Stimulated activated CD4-positive, alpha-beta T cell treated with anti-CD3 and anti-CD28 coated beads, TNF-alpha, amount 100 ng/mL, for 4 hours (primary cell): ENCODE results near the gene DOCK7.
"Not testable (repeated sequence)": the region's sequence is repeated elsewhere in the genome, so short reads cannot be mapped to it uniquely, and the experiment has no call there.

Source experiments
- DNase-seq, 3 experiments: peaks; one replicate each; pipeline ENCODE4 v3.0.0-alpha.2; 2020; ENCODE audit warnings: low read depth in 3 of 3

Gene DOCK7

DNA sequence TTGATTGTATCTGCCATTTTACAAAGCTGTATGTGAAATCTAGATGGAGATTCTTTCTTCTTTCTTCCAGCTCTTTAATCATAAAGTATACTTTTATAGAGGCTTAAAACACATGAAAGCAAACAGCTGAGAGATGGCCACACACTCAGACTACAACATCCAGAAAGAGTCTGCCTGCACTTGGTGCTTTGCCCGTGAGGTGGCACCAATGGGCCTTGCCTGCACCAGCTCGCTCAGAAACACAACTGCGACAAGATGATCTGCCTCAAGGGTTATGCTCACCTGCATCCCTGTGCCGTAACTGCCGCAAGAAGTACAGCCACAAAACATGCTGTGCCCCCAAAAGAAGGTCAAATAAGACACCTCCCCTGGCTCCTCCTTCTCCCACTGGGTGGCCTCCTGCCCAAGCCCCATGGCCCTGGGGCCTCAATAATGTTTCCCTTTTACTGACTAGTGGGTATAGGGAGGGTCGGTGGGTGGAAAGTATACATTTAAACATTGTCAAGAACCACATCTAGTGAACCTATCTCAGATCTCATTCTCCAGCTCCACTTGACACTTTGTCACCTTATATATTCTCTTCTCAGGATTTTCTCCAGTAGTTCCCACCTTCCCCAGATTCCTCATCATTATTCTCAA lies 157.6 kb downstream of the DOCK7 start:
- no peak for DNase-seq

DNA sequence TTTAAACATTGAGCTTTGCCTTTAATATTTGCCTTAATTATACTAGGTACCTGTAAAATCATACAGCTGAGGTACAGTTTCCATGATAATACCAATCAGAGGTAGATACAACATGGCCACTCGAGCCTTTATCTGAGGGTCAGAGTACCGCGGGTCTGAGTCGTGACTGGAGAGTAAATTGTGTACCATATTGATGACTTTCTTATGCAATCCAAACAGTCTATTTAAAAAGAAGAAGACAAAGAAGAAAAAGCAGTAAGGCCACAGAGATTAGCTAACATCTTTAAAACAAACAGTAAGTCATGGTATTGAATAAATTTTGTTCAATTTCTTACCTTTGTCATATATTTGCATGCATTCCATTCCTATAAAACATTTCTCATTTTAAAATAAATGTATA lies 159.0 kb downstream of the DOCK7 start:
- DNase-seq: no peak

DNA sequence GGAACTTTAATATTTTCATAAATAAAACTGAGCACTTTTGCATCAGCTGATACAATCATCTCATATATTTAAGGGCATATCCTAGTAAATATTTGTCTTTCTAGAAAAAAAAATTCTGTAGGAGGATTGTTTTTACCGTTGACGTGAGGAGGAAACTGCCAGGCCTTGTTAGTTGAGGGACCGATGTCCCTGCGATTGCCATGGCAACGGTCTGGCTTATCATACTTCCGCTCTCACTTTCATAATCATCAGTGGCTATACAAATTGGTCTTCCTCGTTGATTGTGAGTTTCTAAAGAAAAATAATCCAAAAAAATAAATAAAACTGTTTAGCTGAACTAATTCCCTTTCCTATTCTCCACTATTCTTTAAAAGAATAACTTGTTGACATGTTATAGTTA lies 160.2 kb downstream of the DOCK7 start:
- DNase-seq: no peak

DNA sequence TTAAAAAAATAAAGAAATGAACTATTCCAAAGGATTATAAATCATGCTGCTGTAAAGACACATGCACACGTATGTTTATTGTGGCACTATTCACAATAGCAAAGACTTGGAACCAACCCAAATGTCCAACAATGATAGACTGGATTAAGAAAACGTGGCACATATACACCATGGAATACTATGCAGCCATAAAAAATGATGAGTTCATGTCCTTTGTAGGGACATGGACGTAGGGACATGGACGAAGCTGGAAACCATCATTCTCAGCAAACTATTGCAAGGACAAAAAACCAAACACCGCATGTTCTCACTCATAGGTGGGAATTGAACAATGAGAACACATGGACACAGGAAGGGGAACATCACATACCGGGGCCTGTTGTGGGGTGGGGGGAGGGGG lies 160.8 kb downstream of the DOCK7 start:
- DNase-seq: not testable (repeated sequence)

DNA sequence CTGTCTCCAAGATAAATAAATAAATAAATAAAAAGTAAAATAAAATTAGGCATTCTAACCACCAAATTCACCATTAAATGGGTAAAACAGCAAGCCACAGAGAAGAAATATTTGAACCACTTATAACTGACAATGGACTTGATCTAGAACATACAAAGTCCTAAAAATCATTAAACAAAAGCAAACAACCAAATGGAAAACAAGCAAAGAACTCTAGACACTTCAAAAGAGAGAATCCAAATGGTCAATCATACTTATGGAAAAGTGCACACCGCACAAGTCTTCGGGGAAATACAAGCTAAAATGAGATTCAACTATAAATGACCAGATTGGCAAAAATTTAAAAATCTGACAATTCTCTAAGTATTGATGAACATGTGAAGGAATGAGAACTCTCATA lies 164.3 kb downstream of the DOCK7 start:
- no peak for DNase-seq

DNA sequence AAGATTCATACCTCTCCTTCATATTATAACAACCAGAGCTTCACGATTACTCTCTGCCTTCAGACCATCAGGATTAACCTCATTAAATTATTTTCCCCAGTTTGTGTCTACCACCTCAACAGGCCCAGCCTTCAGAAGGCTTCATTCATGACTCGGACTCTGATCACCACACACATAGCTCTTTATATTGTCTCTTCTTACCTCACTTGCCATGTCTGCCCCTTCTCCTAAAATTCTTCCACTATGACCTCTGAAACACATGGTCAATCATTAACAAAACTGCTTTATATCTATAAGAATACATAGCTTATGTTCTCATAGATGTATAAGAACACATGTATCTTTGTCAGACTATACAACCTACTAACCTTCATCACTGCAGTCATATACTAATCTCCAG lies 171.6 kb downstream of the DOCK7 start:
- DNase-seq: no peak

DNA sequence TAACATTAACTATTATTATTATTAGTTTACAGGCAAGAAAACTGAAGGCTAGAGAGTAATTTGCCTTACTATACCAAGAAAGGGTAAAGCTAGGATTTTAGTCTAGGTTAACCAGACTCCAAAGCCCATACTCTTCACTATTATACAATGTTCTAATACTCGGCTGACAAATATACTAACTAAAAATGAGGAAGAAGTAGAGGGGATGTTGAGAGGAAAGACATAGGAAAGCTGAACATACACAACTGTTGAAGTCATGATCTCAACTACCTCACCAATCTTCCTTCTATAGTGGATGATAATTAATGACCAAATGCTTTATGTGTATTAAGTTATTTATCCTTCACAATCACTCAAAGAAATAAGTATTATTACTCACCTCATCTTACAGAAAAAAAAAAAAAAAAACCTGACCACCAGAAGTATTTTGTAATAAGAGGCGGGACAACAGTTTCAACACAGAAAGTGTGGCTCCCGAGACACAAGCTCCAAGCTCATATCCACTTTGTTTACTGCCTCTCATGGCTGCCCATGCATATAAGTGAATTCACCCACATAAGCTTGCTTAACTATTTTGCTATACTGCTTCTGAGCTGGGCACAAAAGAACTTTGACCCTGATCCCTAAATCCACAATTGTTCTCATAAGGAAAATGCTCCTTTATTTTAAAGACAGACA lies 173.3 kb downstream of the DOCK7 start:
- DNase-seq: no peak

DNA sequence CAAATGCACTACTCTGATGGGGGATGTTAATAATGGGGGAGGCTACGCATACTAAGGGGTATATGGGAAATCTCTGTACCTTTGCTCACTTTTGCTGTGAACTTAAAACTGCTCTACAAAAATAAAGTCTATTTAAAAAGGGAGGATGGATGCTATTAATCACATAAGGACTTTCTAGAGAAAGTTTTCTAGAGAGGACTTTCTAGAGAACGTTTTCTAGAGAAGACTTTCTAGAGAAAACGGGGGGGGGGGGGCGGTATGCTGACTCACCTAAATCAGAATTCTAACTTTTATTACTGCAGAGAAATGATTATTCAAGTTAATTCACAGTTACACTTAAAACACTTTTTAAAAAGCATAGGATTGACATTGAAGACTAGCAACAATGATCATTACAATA lies 175.2 kb downstream of the DOCK7 start:
- DNase-seq: no peak

DNA sequence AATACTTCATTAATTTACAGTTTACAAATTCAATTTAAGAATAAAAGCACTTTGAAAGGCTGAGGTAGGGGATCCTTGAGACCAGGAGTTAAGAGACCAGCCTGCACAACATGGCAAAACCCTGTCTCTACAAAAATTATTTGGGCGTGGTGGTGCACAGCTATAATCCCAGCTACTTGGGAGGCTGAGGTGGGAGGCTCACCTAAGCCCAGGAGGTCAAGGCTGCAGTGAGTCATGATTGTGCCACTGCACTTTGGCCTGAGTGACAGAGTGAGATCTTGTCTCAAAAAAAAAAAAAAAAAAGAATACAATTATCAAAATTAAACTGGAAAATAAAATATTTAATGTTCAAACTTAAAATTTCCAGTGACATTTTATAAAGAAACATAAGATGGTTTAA lies 179.2 kb downstream of the DOCK7 start:
- no peak for DNase-seq

DNA sequence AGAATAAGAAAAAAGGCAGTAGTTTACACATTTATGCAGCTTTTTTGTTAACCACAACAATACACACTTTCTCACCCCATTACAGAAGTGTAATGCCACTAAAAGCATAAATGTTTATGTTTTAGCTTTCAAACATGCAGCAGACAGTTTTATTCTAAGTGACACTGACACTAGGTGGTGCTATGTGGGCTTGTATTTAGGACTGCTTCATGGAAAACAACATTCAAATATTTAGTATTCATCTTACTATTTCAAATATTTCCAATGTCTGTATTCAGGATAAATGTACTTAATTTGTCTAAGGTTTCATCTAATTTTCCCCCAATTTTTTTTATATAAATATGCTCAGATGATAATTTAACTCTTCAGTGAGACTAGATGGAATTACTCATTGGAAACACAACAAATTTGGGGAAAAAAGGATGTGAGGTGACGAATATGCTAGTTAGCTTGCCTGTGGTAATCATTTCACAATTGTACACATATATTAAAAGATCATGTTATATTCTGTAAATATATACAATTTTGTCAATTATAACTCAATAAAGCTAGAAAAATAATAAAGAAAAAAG lies 179.9 kb downstream of the DOCK7 start:
- DNase-seq: no peak

DNA sequence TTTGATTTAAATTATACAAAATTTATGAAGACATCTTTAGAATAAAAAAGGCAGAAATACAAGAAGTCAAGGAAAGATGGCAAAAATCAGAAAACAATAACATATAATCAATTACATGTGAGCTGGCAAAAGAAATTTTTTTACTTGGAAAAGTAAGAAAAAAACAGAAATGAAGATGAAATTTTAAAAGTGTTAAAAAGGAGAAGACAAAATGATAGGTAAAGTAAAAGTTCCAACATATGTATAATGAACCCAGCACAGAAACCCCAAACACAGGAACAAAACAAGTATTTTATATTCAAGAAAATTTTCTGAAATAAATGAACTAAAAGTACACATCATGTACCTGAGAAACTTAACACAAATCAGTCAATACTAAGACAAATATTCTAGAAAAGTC lies 188.0 kb downstream of the DOCK7 start:
- DNase-seq: no peak

DNA sequence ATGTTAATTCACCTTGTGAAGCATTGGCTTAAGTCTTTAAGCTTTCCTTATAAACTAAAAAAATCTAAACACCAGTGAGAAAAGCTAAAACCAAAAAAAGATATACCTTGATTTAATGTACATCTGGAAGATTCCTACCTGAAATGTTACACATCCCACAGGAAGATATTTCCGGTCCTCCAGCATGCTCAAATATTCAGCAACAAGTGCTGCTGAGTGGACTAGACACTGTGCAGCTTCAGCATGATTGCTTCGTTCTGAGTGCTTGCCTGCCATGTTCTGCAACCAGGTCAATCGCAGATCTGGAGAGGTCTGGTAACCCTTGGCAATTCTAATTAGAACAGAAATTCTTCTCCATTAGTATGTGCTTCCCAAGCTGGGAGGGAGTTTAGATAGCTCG lies 194.0 kb downstream of the DOCK7 start:
- no peak for DNase-seq

DNA sequence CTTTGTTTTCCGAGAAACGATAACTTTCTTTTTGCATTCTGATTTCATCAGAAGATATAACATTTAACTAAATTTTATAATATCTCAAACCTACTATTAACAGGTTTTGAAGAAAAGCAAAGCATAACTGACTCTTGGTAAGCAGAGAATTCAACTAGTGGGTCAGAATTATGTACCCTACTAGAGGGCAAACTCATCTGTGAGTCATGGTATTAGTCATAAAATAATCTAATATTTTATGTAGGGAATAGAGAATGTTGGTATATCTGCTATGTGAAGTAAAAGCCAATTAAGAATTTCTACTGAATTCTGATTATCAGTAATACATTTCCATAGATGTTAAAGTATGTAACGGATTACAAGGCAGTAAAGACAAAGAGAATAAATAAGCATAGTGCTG lies 194.5 kb downstream of the DOCK7 start:
- no peak for DNase-seq

DNA sequence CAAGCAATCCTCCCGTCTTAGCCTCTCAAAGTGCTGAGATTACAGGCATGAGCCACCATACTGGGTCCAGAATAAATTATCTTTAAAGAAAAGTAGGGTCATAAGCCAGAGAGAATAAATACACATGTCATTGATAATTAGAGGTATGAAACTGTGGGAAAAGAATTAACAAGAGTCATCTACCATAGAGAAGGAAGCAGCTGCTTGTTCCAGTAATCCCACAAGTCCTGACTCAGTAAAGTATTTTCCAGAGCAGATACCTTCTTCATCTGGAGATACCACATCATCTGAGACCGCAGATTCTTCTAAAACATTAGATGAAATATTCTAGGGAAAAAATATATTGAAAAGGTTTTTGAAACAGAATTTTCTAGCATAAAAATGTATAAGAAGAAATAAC lies 195.7 kb downstream of the DOCK7 start:
- no peak for DNase-seq

DNA sequence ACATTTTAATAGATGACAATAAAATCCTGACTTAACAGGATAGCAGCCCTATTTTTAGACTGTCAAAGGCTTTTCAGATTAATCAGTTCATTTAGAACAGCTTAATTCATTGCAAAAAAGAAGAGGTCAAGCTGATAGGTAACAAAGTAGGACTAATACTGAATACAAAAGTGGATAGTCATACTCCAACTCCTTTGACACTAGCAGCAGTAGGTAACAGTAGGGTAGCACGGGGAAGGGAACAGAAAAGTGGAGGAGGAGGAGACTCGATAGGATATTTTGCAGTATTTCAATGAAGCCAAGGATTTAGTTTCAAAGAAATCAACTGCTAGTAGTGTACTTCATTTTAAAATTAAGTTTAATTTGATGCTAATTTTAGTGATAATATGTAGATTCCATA lies 200.2 kb downstream of the DOCK7 start:
- DNase-seq: no peak

DNA sequence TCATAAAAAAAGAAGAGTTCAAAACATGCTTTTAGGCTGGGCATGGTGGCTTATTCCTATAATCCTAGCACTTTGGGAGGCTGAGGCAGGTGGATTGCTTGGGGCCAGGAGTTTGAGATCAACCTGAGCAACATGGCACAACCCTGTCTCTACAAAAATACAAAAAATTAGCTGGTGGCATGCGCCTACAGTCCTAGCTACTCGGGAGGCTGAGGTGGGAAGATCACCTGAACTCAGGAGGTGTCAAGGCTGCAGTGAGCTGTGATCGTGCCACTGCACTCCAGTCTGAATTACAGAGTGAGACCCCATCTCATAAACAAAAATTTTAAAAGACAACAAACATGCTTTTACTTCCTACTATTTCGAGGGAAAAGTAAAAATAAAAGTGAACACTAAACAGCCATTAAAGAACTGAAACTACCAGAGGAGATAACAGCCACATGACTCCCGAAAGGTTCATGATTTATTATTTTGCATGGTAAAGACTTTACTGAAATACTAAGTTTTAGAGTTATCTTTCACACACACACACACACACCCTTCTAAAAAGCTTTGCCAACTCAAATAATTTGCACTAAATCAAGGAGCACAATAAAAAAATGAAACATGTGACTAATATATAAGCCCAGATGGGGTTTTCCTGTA lies 203.2 kb downstream of the DOCK7 start:
- no peak for DNase-seq

DNA sequence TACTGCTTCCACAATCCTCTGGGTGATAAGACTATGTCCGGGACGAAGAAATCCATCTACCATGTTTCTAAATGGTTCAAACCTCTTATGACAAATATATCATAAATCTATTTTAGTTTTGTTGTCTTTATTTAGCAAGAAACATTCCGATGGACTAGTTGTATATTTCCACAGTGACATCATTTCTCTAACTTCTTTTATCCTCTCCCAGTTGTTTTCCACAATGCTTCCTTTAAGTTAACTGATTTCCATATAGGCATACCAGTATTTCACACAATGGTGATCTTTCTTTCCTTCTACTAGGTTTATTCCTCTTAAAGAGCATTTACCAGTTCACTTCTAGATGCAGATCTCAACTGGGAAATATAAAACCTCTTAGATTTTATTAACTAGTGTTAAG lies 206.5 kb downstream of the DOCK7 start:
- DNase-seq: no peak

DNA sequence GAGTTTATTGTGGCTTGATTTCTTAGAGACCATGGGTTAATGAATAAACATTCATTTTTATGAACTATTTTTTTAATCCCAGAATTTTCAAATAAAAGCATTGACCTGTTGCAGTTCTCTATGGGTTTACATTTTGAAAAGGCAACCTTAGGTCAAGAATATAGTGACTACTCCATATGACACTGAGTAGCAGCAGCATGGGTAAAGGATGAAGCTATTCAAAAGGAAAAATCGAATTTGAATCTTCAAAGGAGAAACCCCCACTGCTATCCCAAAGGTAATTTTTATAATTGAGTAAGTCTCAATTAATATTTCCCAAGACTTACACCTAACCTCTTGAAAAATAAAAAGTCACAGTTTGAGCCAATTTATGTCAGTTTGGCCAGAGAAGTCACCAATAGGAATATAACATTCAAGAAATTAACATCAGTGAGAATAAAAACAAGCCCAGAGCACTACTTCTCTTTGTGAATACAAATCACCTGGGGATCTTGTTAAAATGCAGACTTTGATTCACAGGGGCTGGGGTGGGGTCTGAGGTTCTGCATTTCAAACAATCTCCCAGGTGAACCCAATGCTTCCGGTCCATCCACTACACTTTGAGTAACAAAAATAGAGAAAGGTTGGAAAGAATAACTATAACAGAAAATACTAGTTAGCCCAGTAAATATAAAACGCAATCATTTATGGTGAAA lies 211.5 kb downstream of the DOCK7 start:
- no peak for DNase-seq

DNA sequence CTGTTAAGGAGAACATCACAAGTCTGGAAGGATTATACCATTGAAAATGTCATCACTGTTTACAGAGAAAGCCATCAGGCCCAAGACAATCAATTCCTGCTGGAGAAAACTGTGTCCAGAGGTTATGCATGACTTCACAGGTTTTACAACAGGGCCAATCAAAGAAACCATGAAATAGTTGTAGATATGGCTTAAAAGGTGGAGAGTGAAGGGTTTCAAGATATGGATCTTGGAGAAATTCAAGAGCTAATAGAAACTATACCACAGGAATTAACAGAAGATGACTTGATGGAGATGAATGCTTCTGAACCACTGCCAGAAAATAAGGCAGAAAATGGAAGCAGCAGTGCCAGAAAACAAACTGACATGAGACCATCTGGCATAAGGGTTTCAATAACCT lies 221.1 kb downstream of the DOCK7 start:
- no peak for DNase-seq

DNA sequence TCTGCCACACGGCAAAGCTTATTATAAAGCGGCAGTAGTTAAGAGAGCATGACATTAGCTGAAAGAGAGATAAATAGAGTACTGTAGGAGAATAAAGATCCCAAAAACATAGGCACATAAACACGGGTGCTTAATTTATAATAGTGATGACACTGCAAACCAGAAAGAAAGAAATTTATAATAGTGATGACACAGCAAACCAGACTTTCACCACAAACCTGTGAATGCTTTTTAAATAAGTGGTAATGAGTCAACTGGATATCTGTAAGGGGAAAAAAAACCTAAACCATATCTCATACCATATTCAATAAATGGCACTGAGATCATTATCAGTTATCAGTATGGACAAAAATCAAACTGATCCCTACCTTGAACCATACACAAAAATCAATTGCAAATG lies 225.8 kb downstream of the DOCK7 start:
- no peak for DNase-seq

DNA sequence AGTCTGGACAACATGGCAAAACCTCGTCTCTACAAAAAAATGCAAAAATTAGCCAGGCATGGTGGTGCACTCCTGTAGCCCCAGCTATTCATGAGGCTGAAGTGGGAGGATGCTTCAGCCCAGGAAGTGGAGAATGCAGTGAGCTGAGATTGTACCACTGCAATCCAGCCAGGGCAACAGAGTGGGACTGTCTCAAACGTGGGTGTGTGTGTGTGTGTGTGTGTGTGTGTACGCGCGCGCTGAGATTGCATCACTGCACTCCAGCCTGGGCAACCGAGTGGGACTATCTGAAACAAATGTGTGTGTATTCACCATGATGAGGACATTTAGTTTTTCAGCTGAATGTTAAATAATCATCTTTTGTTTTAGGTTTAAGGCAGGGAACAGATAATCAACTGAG lies 230.2 kb downstream of the DOCK7 start:
- no peak for DNase-seq

DNA sequence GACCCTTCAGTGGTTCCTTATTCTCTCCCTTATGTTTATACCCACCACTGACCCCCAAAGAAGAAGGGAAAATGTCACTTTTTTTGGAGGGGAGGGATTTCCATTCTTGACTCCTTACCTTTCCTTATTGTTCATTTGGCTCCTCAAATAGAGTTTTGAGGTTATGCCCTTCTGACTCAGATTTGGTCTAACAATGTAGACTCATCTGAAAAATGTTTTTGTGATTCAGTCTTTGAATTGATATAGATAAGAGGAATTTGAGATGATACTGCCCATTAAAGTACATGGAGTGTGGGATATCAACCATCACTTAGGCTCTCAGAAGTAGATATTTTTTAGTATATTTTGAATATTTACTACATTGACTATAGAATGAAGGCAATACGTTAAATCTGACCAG lies 235.2 kb downstream of the DOCK7 start:
- DNase-seq: no peak

DNA sequence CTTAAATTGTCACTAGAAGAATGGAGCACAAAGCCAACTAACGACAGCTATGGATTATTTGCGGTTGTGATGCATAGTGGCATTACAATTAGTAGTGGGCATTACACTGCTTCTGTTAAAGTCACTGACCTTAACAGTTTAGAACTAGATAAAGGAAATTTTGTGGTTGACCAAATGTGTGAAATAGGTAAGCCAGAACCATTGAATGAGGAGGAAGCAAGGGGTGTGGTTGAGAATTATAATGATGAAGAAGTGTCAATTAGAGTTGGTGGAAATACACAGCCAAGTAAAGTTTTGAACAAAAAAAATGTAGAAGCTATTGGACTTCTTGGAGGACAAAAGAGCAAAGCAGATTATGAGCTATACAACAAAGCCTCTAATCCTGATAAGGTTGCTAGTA lies 237.9 kb downstream of the DOCK7 start:
- DNase-seq: no peak
